ENCODE data around the gene MIF.
A peak's percentile ranks its signal among the peaks of the same experiment; 100 is the strongest.
"Not testable (repeated sequence)": the region's sequence is repeated elsewhere in the genome, so short reads cannot be mapped to it uniquely, and the experiment has no call there.

MIF gene

DNA sequence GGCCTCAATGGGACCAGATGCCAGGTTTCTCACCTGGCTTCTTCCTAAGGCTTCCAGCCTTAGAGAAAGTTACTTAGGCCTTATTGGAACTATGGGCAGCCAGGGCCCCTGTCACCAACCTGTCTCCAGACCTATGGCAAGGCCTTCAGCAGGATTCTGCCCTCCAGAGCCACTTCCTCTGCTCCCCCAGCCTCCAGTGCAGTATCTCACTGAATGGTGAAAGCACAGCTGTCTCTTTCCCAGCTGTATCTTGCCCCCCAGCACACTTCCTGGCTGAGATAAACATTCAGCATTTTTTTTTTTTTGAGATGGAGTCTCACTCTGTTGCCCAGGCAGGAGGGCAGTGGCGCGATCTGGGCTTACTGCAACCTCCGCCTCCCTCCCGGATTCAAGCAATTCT lies 35.0 kb upstream of the MIF start:
- no peaks in the 10 kb centered on the region for H3K27me3 ChIP-seq (ENCODE audit: low read depth)
- H3K36me3 ChIP-seq (replicated peaks) = no peaks in the 10 kb centered on the region
- no peak for DNase-seq (ENCODE audit: low spot score in 2 of 2)
- H3K9me3 ChIP-seq = no peaks in the 10 kb centered on the region
- H3K4me3 ChIP-seq = no peak overlapping the region
- H3K4me1 ChIP-seq = peaks cover 11% of the 10 kb centered on the region
- in situ Hi-C loops (cut with MboI; ENCODE audit: low sequenced_read_pairs) = no loop called here

DNA sequence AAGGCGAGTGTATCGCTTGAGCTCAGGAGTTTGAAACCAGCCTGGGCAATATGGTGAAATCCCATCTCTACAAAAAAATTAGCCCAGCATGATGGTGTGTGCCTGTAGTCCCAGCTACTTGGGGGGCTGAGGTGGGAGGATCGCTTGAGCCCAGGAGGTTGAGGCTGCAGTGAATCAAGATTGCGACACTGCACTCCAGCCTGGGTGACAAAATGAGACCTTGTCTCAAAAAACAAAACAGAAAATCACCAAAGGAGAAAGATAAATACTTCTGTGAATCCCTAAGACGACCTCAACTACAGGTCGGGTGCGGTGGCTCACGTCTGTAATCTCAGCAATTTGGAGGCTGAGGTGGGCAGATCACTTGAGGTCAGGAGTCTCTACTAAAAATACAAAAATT lies 34.0 kb upstream of the MIF start:
- not testable (repeated sequence) for H3K9me3 ChIP-seq; DNase-seq (ENCODE audit: low spot score in 2 of 2); H3K27me3 ChIP-seq (ENCODE audit: low read depth); H3K4me3 ChIP-seq; H3K36me3 ChIP-seq (replicated peaks)
- peaks cover 11% of the 10 kb centered on the region for H3K4me1 ChIP-seq
- in situ Hi-C loops (cut with MboI; ENCODE audit: low sequenced_read_pairs) = loop anchor here (10.0 kb wide), 1 partner anchor 95 kb away; no protein-coding TSS in a partner anchor

DNA sequence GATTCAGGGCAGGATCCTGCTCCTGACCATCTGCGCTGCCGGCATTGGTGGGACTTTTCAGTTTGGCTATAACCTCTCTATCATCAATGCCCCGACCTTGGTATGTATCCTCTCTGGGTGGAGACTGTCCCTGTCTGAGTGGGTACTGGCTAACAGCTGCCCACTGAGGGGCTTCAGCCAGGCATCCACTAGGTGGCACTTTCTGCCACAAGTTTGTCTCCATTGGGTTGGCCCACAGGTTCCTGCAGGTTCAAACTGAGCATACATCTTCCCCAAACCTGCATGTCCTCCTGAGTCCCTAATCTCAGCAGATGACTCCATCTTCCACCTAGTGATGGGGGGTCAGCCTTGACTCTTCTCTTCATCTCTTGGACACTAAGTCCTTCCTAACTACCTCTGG lies 32.1 kb upstream of the MIF start:
- no peaks in the 10 kb centered on the region for H3K27me3 ChIP-seq (ENCODE audit: low read depth)
- H3K36me3 ChIP-seq (replicated peaks) = no peaks in the 10 kb centered on the region
- peak; percentile 17 to 67 for DNase-seq (ENCODE audit: low spot score in 2 of 2)
- in situ Hi-C loops (cut with MboI; ENCODE audit: low sequenced_read_pairs) = loop anchor here (10.0 kb wide), 1 partner anchor 93 kb away; no protein-coding TSS in a partner anchor
- H3K9me3 ChIP-seq = no peaks in the 10 kb centered on the region
- H3K4me1 ChIP-seq = peaks cover 7% of the 10 kb centered on the region; the same call in 1 of the 2 replicates
- no peak overlapping the region for H3K4me3 ChIP-seq

DNA sequence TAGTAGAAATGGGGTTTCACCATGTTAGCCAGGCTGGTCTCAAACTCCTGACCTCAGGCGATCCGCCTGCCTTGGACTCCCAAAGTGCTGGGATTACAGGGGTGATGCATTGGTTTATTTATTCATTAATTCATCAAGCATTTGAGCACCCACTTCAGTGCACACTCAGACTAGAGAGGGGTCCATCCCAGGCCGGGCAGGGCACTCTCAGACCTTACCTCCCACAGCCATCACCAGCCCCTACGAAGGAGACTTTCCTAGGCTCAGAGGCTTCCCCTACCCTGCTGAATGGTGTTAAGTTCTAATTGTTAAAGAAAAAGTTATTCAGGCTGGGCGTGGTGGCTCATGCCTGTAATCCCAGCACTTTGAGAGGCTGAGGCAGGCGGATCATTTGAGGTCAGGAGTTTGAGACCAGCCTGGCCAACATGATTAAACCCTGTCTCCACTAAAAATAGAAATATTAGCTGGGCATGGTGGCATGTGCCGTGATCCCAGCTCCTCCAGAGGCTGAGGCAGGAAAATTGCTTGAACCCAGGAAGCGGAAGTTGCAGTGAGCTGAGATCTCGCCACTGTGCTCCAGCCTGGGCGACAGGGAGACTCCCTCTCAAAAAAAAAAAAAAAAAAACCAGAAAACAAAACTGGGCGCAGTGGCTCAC lies 29.6 kb upstream of the MIF start:
- not testable (repeated sequence) for H3K9me3 ChIP-seq; H3K36me3 ChIP-seq (replicated peaks); H3K4me3 ChIP-seq; H3K27me3 ChIP-seq (ENCODE audit: low read depth); H3K4me1 ChIP-seq; DNase-seq (ENCODE audit: low spot score in 2 of 2)
- in situ Hi-C loops (cut with MboI; ENCODE audit: low sequenced_read_pairs) = loop anchor here (10.0 kb wide), 1 partner anchor 90 kb away; no protein-coding TSS in a partner anchor

DNA sequence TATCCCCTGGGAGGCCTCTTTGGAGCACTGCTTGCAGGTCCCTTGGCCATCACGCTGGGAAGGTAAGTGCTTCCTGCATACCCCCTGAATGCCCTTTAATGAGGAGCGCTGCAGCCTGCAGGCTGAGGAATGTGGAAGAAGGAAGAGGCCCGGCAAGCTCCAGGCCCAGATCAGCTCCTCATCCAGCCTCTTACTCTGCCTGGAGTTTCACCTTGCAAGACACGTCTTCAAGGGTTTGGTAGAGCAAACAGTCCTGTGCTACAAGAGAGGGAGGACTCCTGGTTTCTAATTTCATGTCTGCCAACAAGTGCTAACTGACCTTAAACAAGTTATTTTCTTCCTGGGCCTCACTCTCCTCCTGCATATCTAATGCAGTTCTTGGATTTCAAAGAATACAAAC lies 25.6 kb upstream of the MIF start:
- no peak for DNase-seq (ENCODE audit: low spot score in 2 of 2)
- Histone ChIP-seq H3K4me3 (no peak overlapping the region), H3K9me3 (no peaks in the 10 kb centered on the region), H3K27me3 (ENCODE audit: low read depth) (no peaks in the 10 kb centered on the region), H3K4me1 (no peaks in the 10 kb centered on the region), H3K36me3 (replicated peaks) (peaks cover 8% of the 10 kb centered on the region)
- in situ Hi-C loops (cut with MboI; ENCODE audit: low sequenced_read_pairs) = loop anchor here (10.0 kb wide), 1 partner anchor 86 kb away; no protein-coding TSS in a partner anchor

DNA sequence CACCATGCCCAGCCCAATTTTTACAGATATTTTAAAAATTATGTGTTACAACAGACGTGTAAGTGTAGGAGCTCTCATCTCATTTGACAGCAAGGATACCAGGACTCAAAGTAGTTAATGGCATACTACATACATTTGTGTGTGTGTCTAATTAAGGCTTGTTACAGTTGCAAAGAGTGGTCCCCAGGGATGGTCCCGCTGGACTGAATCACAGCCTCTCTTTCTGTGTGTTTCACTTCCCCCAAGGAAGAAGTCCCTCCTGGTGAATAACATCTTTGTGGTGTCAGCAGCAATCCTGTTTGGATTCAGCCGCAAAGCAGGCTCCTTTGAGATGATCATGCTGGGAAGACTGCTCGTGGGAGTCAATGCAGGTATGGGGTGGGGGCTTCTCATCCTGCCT lies 19.3 kb upstream of the MIF start:
- no peaks in the 10 kb centered on the region for H3K9me3 ChIP-seq
- H3K36me3 ChIP-seq (replicated peaks) = peaks cover 2% of the 10 kb centered on the region
- H3K4me3 ChIP-seq = no peak overlapping the region
- no peak for DNase-seq (ENCODE audit: low spot score in 2 of 2)
- in situ Hi-C loops (cut with MboI; ENCODE audit: low sequenced_read_pairs) = no loop called here
- no peaks in the 10 kb centered on the region for H3K4me1 ChIP-seq
- no peaks in the 10 kb centered on the region for H3K27me3 ChIP-seq (ENCODE audit: low read depth)

DNA sequence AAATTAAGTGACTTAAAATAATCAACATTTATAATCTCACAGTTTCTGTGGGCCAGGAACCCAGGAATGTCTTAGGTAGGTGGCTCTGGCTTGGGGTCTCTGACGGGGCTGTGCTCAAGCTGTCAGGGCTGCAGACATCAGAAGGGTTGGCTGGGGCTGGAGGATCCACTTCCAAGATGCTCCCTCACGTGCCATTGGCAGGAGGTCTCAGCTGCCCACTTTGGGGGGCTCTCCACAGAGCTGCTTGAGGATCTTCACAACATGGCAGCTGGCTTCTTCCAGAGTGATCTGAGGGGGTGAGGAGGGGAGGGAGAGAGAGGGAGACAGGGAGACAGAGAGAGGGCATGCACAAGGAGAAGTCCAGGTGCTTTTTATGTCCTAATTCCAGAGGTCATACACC lies 18.4 kb upstream of the MIF start:
- Histone ChIP-seq H3K9me3 (no peaks in the 10 kb centered on the region), H3K4me1 (no peaks in the 10 kb centered on the region), H3K27me3 (ENCODE audit: low read depth) (no peaks in the 10 kb centered on the region), H3K36me3 (replicated peaks) (peaks cover 2% of the 10 kb centered on the region), H3K4me3 (no peak overlapping the region)
- DNase-seq (ENCODE audit: low spot score in 2 of 2) = no peak
- in situ Hi-C loops (cut with MboI; ENCODE audit: low sequenced_read_pairs) = no loop called here

DNA sequence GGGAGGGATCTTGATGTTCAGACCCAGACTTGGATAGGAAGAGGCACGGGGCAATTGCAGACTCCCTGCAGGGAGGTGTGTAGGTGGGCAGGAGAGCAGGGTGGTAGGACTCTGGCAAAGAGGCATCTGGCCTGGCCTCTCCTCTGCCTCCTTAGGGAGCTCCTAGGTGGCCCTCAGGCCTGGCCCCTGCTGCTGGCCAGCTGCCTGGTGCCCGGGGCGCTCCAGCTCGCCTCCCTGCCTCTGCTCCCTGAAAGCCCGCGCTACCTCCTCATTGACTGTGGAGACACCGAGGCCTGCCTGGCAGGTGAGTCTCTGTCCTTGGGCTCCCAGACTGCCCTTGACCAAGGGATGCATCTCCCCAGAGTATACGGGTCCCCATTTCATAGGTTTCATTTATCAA lies 16.6 kb upstream of the MIF start:
- Histone ChIP-seq H3K4me3 (no peak overlapping the region), H3K9me3 (no peaks in the 10 kb centered on the region), H3K27me3 (ENCODE audit: low read depth) (no peaks in the 10 kb centered on the region), H3K4me1 (no peaks in the 10 kb centered on the region), H3K36me3 (replicated peaks) (peaks cover 2% of the 10 kb centered on the region)
- no peak for DNase-seq (ENCODE audit: low spot score in 2 of 2)
- in situ Hi-C loops (cut with MboI; ENCODE audit: low sequenced_read_pairs) = no loop called here

DNA sequence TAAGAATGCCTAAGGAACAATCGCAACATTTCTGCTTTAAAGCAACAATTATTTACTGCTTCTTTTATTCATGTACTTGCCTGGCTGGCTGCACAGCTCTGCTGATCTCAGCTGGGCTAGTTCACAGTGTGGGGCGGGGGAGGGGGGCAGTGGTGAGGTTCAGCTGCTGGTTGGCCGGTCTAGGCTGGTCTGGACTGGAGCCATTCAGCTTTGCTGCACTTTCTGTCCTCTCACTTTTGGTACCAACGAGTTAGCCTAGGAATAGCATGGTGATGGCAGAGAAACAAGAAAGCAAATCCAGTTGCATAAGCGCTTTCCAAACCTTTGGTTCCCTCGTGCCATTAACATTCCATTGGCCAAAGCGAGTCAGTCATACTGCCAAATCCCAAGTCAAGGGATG lies 16.0 kb upstream of the MIF start:
- no peaks in the 10 kb centered on the region for H3K4me1 ChIP-seq
- H3K9me3 ChIP-seq = no peaks in the 10 kb centered on the region
- in situ Hi-C loops (cut with MboI; ENCODE audit: low sequenced_read_pairs) = no loop called here
- no peaks in the 10 kb centered on the region for H3K27me3 ChIP-seq (ENCODE audit: low read depth)
- H3K4me3 ChIP-seq = no peak overlapping the region
- DNase-seq (ENCODE audit: low spot score in 2 of 2) = no peak
- peaks cover 2% of the 10 kb centered on the region for H3K36me3 ChIP-seq (replicated peaks)

DNA sequence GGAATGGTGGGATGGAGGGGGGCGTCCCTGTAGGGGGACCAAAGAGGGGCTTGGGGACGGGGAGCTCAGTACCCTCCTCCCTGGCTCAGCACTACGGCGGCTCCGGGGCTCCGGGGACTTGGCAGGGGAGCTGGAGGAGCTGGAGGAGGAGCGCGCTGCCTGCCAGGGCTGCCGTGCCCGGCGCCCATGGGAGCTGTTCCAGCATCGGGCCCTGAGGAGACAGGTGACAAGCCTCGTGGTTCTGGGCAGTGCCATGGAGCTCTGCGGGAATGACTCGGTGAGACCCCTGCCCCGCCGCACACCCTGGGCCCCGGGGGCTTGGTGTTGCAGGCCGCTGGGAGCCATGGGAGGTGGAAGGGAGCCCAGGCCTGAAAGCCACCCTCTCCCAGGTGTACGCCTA lies 11.8 kb upstream of the MIF start:
- no peaks in the 10 kb centered on the region for H3K27me3 ChIP-seq (ENCODE audit: low read depth)
- no peak for DNase-seq (ENCODE audit: low spot score in 2 of 2)
- H3K4me1 ChIP-seq = no peaks in the 10 kb centered on the region
- H3K36me3 ChIP-seq (replicated peaks) = no peaks in the 10 kb centered on the region; the same call in 1 of the 2 replicates
- no peak overlapping the region for H3K4me3 ChIP-seq
- H3K9me3 ChIP-seq = no peaks in the 10 kb centered on the region
- in situ Hi-C loops (cut with MboI; ENCODE audit: low sequenced_read_pairs) = no loop called here

DNA sequence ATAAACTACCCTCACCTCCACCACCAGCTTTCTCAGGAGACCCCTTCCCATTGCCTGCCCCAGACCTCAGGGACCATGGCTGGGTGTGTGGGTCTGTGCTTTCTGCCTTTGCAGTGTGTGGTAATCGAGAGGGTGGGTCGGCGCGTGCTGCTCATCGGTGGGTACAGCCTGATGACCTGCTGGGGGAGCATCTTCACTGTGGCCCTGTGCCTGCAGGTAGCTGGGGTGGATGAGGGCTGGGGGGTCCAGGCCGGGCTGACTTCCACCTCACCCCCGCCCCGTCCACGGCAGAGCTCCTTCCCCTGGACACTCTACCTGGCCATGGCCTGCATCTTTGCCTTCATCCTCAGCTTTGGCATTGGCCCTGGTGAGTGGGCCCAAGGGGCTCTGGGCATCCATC lies 10.5 kb upstream of the MIF start:
- no peaks in the 10 kb centered on the region; the same call in 1 of the 2 replicates for H3K36me3 ChIP-seq (replicated peaks)
- H3K27me3 ChIP-seq (ENCODE audit: low read depth) = no peaks in the 10 kb centered on the region
- in situ Hi-C loops (cut with MboI; ENCODE audit: low sequenced_read_pairs) = no loop called here
- DNase-seq (ENCODE audit: low spot score in 2 of 2) = no peak
- no peak overlapping the region for H3K4me3 ChIP-seq
- H3K9me3 ChIP-seq = no peaks in the 10 kb centered on the region
- H3K4me1 ChIP-seq = peaks cover 7% of the 10 kb centered on the region

DNA sequence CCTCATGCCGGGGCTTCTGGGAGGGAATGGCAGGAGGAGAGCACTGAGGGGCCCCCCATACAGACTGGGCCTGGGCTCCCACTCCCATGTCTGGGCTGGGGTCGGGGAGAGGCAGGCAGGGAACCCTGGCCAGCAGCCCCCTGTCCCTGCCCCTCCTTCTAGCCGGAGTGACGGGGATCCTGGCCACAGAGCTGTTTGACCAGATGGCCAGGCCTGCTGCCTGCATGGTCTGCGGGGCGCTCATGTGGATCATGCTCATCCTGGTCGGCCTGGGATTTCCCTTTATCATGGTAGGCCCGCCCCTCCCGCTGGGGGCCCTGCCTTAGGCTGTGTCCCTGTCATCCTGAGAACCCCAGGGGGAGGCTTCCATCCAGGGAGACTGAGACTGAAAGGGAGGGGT lies 10.0 kb upstream of the MIF start:
- no peak for DNase-seq (ENCODE audit: low spot score in 2 of 2)
- no peaks in the 10 kb centered on the region; the same call in 1 of the 2 replicates for H3K36me3 ChIP-seq (replicated peaks)
- no peaks in the 10 kb centered on the region for H3K9me3 ChIP-seq
- no peaks in the 10 kb centered on the region for H3K27me3 ChIP-seq (ENCODE audit: low read depth)
- H3K4me1 ChIP-seq = peaks cover 7% of the 10 kb centered on the region
- in situ Hi-C loops (cut with MboI; ENCODE audit: low sequenced_read_pairs) = no loop called here
- no peak overlapping the region for H3K4me3 ChIP-seq

DNA sequence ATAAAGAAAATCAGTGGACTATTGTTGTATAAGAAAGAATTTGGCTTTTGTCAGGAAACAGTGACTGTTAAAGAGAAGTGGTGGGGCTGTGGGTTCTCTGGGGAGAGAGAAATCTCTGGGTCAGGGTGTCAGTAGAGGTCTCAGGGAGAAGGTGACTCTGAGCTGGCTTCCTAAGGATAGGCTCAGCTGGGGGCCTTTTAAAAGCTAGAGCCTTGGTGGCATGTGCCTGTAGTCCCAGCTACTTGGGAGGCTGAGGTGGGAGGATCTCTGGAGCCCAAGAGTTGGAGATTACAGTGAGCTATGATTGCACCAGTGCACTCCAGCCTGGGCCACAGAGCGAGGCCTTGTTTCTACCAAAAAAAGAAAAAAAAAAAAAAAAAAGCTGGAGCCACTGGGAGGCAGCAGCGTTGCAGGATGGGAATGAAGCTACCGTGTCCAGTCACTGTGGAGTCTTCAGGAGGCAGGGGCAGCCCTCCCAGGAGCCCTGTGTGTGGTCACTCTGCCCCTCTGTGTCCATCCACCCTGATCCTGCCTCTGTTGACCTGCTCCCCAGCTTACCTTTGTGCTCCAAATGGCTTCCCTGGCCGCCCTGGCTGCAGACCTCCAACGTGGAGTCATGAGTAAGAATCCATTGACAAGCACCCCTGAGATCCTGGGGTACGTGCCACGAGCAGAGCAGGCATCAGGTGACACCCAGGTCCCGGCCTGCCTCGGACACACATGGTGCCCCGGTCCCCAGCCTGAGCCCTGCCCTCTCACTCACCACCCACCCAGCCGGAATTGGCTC lies 5.4 kb upstream of the MIF start:
- Histone ChIP-seq H3K36me3 (replicated peaks) (no peaks in the 10 kb centered on the region), H3K4me3 (no peak overlapping the region), H3K4me1 (peaks cover 13% of the 10 kb centered on the region), H3K27me3 (ENCODE audit: low read depth) (no peaks in the 10 kb centered on the region), H3K9me3 (no peaks in the 10 kb centered on the region)
- in situ Hi-C loops (cut with MboI; ENCODE audit: low sequenced_read_pairs) = no loop called here
- peak in 1 of 2 experiments; percentile 45 for DNase-seq (ENCODE audit: low spot score in 2 of 2)

DNA sequence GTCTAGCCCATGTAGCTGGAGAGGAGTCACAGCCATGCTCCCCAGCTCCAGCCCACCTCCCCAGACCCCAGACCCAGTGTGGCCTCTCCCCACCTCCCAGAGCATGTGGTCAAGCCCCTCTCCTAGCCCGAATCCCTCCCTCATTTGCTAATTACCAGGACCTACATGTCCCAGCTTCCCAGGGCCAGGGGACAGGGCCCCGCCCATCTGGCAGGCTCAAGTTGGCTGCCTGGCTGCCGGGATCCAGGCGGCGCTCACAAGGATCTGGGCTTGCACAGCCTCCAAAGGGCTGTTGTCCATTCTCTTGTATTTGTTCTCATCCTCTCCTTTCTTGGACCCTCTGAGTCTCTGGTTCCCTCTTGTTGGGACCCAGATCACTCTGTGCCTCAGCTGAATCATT lies 4.6 kb upstream of the MIF start:
- Histone ChIP-seq H3K4me3 (no peak overlapping the region), H3K9me3 (no peaks in the 10 kb centered on the region), H3K4me1 (peaks cover 14% of the 10 kb centered on the region), H3K36me3 (replicated peaks) (no peaks in the 10 kb centered on the region; the same call in 1 of the 2 replicates), H3K27me3 (ENCODE audit: low read depth) (no peaks in the 10 kb centered on the region)
- no peak for DNase-seq (ENCODE audit: low spot score in 2 of 2)
- in situ Hi-C loops (cut with MboI; ENCODE audit: low sequenced_read_pairs) = no loop called here

Measured in HAP-1 (cell line).